Right atrium auricular region (tissue), 2 donors: ENCODE results near the gene MGAT4C. TPM values are rescaled to one million over a fixed set of nuclear protein-coding genes. Genes with fewer than 3 reads are reported as not detected.

Experiments used
- DNase-seq: peaks from one replicate; pipeline ENCODE4 v3.0.0-alpha.2; 2019; ENCODE audit warnings: low spot score
- H3K27ac ChIP-seq, 2 donors: fragments of 200-600 bp; sonication (generic); 1 replicate in 1 of 2; 2 replicates in 1 of 2; pipeline ENCODE4 v1.5.1; 2016 to 2019
- H3K27me3 ChIP-seq, 2 donors: fragments of 200-600 bp; sonication (generic); one replicate each; pipeline versions ENCODE4 v1.5.1 to v1.6.0; 2017 to 2019
- H3K36me3 ChIP-seq: fragments of 200-600 bp; sonication (generic); one replicate; pipeline ENCODE4 v1.5.1; 2016
- H3K4me1 ChIP-seq, 2 donors: fragments of 200-600 bp; sonication (generic); one replicate each; pipeline versions ENCODE4 v1.5.1 to v1.6.0; 2017 to 2019
- H3K4me3 ChIP-seq, 2 donors: fragments of 200-600 bp; sonication (generic); 1 replicate in 1 of 2; 2 replicates in 1 of 2; pipeline ENCODE4 v1.5.1; 2017 to 2019; ENCODE audit warnings: mild to moderate bottlenecking in 1 of 2, moderate library complexity in 1 of 2
- H3K9me3 ChIP-seq, 2 donors: fragments of 200-600 bp; sonication (generic); one replicate each; pipeline ENCODE4 v1.5.1; 2019
- total RNA-seq, 2 donors: library from RNA; depleted of rRNA; stranded (reverse); fragments of >200 nt; gene quantifications; one replicate each; pipeline ENCODE4 v1.1.0, GENCODE V29; 2016
- TF ChIP-seq, protein P1 (sequence below), 2 donors: fragments of 200-600 bp; sonication (generic); IDR thresholded peaks; one replicate each; pipeline ENCODE4 v1.5.1; 2019; ENCODE audit warnings: antibody characterized with exemption in 2 of 2

MGAT4C gene
- total RNA-seq, 2 donors from 2014 or later, result 2.1 to 3.2 TPM

- no peak overlapping the region for H3K4me3 ChIP-seq
- H3K9me3 ChIP-seq, result no peaks in the 10 kb centered on the region
- H3K27ac ChIP-seq, result no peak overlapping the region
- no peak for DNase-seq
- TF ChIP-seq, protein P1, sequence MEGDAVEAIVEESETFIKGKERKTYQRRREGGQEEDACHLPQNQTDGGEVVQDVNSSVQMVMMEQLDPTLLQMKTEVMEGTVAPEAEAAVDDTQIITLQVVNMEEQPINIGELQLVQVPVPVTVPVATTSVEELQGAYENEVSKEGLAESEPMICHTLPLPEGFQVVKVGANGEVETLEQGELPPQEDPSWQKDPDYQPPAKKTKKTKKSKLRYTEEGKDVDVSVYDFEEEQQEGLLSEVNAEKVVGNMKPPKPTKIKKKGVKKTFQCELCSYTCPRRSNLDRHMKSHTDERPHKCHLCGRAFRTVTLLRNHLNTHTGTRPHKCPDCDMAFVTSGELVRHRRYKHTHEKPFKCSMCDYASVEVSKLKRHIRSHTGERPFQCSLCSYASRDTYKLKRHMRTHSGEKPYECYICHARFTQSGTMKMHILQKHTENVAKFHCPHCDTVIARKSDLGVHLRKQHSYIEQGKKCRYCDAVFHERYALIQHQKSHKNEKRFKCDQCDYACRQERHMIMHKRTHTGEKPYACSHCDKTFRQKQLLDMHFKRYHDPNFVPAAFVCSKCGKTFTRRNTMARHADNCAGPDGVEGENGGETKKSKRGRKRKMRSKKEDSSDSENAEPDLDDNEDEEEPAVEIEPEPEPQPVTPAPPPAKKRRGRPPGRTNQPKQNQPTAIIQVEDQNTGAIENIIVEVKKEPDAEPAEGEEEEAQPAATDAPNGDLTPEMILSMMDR (IDR thresholded peaks at IDR 0.05), result no peak
- no peaks in the 10 kb centered on the region for H3K27me3 ChIP-seq
- no peaks in the 10 kb centered on the region for H3K36me3 ChIP-seq
- no peaks in the 10 kb centered on the region for H3K4me1 ChIP-seq
These were observed 62.3 kb downstream of the MGAT4C start for GRCh38 chr12:86193931-86194330.

GRCh38 chr12:86188226-86188625 is 68.0 kb downstream of the MGAT4C start:
- TF ChIP-seq, protein P1 (IDR thresholded peaks at IDR 0.05), result no peak

GRCh38 chr12:86186449-86186848 is 69.7 kb downstream of the MGAT4C start:
- TF ChIP-seq, protein P1 (IDR thresholded peaks at IDR 0.05), result no peak
- H3K27me3 ChIP-seq, result no peaks in the 10 kb centered on the region
- H3K27ac ChIP-seq, result no peak overlapping the region
- no peaks in the 10 kb centered on the region for H3K4me1 ChIP-seq
- H3K4me3 ChIP-seq, result no peak overlapping the region
- H3K36me3 ChIP-seq, result no peaks in the 10 kb centered on the region
- DNase-seq, result no peak
- H3K9me3 ChIP-seq, result no peaks in the 10 kb centered on the region

More at GRCh38 chr12:86188226-86188625, 68.0 kb downstream of the MGAT4C start:
- Histone ChIP-seq H3K27ac (no peak overlapping the region), H3K27me3 (no peaks in the 10 kb centered on the region), H3K4me3 (no peak overlapping the region), H3K4me1 (no peaks in the 10 kb centered on the region), H3K9me3 (no peaks in the 10 kb centered on the region), H3K36me3 (no peaks in the 10 kb centered on the region)
- DNase-seq, result no peak

- TF ChIP-seq, protein P1 (IDR thresholded peaks at IDR 0.05), result no peak
- no peaks in the 10 kb centered on the region for H3K4me1 ChIP-seq
- H3K4me3 ChIP-seq, result no peak overlapping the region
- H3K27ac ChIP-seq, result no peak overlapping the region
- H3K36me3 ChIP-seq, result no peaks in the 10 kb centered on the region
- no peaks in the 10 kb centered on the region for H3K27me3 ChIP-seq
- no peaks in the 10 kb centered on the region for H3K9me3 ChIP-seq
- DNase-seq, result no peak
These were observed 76.3 kb downstream of the MGAT4C start for GRCh38 chr12:86179855-86180254.

DNA sequence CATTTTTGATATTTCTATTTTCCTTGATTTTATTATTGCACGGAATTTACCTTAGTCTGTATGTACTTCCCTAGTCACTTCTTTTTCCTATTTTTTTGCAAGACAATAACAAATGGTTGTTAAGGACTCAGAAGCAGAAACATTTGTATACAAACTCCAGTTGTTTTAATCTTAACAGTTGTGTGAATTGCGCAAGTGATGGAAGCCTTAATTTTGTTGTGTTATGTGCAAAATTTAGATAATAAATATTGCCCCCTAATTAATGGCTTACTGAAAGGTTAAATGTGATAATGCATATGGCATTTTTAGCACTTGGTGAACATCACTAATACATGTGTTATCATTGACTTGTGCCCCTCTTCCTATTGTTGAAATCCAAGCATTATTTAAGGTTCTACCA is 82.0 kb downstream of the MGAT4C start:
- H3K9me3 ChIP-seq, result no peaks in the 10 kb centered on the region
- H3K4me1 ChIP-seq, result no peaks in the 10 kb centered on the region
- TF ChIP-seq, protein P1 (IDR thresholded peaks at IDR 0.05), result no peak

DNA sequence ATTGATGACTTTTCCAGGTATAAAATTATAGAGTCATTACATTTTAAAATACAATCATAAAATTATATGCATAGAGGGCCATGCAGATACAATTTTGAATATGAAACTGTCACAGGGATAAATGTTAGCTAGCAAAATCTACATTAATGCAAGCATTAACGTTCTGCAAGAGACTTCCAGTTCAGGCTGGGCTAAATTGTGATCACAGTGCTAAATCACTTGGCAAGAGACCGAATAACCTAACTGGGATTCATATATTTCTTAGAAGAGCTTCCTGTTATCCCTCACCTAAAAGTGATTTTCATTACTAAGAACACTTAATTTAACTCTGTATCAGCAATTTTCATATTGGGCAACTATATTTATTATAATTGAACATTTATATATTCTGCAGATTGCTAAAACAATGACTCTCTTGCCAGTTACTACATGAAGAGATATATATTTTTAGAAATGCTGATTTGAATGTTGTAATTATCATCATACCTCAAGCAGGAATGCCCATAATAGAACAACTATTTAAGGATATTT is 83.2 kb downstream of the MGAT4C start:
- H3K4me3 ChIP-seq, result no peak overlapping the region
- no peaks in the 10 kb centered on the region for H3K9me3 ChIP-seq
- H3K27me3 ChIP-seq, result no peaks in the 10 kb centered on the region
- H3K27ac ChIP-seq, result no peak overlapping the region
- no peaks in the 10 kb centered on the region for H3K36me3 ChIP-seq
- H3K4me1 ChIP-seq, result no peaks in the 10 kb centered on the region
- DNase-seq, result no peak
- TF ChIP-seq, protein P1 (IDR thresholded peaks at IDR 0.05), result no peak

More for the DNA sequence above, 82.0 kb downstream of the MGAT4C start:
- Histone ChIP-seq H3K27me3 (no peaks in the 10 kb centered on the region), H3K27ac (no peak overlapping the region), H3K4me3 (no peak overlapping the region), H3K36me3 (no peaks in the 10 kb centered on the region)
- DNase-seq, result no peak
